HG02840 (cell line): ENCODE results near the gene ASH1L.

Source experiments
- ATAC-seq: cut with Tn5 transposase; IDR thresholded peaks from one replicate; pipeline ENCODE4 v1.9.1; 2021; ENCODE audit warnings: mild to moderate bottlenecking, moderate library complexity, moderate number of reproducible peaks; ENCODE audit not compliant: unreplicated experiment, low FRiP score

The ASH1L gene

GRCh38 chr1:155320252-155320651 is 242.4 kb downstream of the ASH1L start:
- no peak for ATAC-seq

DNA sequence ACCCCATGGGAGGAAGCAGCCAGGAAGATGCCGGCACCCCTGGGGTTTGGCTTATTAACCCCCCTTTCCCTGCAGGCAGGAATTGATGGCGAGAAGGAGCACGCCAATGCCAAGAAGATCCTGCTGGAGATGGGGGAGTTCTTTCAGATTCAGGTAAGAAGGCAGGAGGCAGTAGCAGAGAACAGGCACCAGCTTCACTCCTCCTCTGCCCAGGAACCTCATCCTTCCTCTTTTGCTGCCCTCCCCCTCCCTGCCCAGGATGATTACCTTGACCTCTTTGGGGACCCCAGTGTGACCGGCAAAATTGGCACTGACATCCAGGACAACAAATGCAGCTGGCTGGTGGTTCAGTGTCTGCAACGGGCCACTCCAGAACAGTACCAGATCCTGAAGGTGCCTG is 243.1 kb downstream of the ASH1L start:
- ATAC-seq, result no peak

GRCh38 chr1:155318082-155318481 is 244.5 kb downstream of the ASH1L start:
- no peak for ATAC-seq

DNA sequence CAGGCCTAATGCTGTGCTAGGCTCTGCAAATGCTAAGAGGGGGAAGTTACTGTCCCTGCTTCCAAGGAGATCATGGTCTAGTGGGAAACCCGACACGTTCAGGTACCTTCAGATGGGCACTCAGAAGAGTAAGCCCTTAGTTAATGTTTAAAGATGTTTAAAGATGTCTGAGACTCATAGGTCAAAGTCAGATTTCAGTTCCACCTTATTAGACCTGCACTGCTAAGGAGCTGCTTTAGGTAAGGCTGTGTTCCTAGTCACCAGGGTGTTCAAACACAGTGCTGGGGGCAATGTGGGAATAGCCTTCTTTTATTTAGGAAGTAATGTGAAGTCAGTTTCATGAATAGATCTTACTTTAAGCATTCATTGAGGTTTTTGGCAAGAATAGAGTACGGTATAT is 245.7 kb downstream of the ASH1L start:
- ATAC-seq, result no peak

DNA sequence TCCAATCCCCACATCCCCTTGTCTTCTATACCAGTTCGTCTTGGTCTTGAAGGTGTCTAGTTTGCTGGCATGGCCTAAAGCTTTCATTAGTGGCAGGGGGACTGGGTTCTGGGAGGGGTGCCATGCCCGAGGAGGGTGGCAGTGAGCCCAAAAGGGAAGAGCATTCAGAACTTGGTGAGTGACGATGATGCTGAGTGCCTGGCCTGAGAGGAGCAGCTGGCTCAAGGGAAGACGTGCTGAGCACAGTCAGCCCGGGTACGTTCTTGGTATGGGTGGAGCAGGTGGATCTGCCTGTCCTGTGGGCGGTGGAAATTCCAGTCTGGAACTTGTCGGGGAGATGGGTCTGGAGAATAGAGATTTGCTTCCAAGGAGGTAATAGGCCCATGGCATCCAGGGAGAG is 249.3 kb downstream of the ASH1L start:
- ATAC-seq, result no peak

- ATAC-seq, result no peak
Observed at GRCh38 chr1:155309423-155310021, 253.1 kb downstream of the ASH1L start.

DNA sequence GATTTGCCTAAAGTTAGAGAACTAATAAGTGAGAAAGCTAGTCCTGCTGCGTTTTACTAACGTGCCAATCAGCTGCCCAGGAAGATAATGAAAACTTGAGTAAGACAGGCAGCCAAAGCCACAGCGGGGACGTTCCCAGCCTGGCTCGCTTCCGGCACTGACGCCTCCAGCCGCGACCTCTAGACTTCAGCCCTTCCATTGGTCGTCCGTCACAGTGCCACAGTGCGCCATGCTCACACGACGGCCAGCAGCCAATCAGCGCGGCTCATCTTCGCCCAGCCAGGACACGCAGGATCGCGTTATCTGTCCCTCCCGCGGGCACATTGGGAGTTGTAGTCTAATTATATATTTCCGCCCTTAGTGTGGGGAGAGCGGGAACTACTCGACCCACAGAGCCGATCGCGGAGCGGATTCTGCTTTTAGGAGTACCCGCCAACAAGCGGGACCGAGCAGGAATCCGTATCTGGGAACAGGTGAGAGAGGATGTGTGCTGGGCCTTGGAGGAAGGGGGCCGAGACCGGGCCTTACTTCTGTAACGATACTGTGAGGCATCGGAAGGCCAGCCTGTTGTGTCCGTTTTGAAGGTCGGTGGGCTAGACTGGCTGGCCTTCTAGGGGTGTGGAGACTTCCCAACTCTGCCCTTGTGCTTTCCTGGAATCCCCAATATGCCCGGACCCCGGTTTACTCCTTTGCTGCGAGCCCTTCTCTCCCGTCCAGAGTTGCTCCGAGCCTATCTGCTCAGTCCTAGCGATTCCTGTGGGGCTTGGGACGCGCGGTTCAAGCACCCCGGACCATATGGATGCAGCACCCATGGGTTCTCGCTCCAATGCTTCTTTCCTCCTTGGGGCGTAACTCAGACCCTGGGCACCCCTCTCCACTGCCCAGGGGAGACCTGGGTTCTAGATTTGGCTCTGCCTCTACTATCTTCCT is 253.8 kb downstream of the ASH1L start, which contains the start of gene FDPS:
TSS of gene FDPS (plus strand) at position 374 of the 930 bp plus-strand sequence. CDS start 924 bp downstream, outside the sequence.
- ATAC-seq, result peak; percentile 94

- no peak for ATAC-seq
Observed at GRCh38 chr1:155307247-155307740, 255.3 kb downstream of the ASH1L start.

DNA sequence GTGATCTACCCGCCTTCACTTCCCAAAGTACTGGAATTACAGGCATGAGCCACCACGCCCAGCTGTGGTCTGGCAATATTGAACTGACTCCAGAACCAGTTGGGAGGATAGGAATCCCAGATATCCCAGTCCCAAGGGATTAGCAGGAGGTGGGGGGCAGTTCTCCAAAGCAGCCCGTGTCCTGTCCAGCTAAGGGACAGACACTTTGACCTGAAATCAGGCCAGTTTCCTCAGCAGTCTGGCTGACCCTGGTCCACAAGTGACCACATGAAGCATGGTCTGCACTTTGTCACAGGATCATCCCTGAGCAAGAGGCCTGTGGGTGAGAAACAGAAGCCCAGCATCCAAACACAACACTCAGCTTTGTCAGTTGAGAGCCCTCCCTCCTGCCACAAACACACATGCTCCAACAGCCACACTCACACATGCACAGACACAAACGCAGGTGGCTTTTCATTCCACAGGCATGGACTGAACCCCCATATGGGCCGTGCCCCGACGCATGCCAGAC is 256.7 kb downstream of the ASH1L start:
- ATAC-seq, result no peak

GRCh38 chr1:155304558-155305063 is 258.0 kb downstream of the ASH1L start:
- no peak for ATAC-seq

- no peak for ATAC-seq
Observed at GRCh38 chr1:155301342-155301841, 261.2 kb downstream of the ASH1L start, which contains the start of gene PKLR. TSS of gene PKLR (minus strand) at chr1:155301438. CDS start at chr1:155301395, 43 bp downstream.

GRCh38 chr1:155300553-155301329 is 261.9 kb downstream of the ASH1L start:
- ATAC-seq, result no peak

DNA sequence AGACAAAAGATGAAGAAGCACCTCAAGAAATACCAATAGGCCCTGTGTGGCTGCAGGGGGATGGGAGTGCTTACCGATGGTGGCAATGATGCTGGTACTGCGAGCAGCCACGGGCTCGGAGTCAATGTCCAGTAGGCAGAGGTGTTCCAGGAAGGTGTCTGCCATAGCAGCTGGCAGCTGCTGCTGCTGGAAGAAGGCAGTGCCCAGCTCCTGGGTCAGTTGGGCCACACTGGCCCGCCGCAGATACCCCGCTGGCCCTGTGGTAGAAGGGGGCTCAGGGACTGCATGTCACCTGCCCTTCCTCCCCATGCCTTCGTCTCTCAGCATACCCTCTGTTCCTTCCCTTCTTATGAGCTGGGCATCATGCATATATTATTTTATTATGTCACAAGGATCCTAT is 262.6 kb downstream of the ASH1L start:
- ATAC-seq, result no peak

DNA sequence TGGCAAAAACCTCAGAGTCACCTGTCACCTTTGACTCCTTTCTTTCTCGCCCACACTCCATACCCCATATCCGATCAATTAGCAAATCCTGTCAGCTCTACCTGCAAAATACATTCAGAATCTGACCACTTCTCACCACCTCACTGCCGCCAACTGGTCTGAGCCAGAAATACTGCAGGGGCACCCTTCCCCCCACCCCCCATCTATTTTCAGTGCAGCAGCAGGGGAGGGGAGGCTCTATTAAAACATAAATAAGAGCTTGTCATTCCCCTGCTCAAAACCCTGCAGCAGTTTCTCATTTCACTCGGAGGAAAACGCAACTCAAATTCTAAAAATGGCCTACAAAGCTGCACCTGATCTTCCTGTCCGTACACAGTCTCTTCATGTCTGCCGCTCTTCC is 265.2 kb downstream of the ASH1L start:
- ATAC-seq, result no peak

DNA sequence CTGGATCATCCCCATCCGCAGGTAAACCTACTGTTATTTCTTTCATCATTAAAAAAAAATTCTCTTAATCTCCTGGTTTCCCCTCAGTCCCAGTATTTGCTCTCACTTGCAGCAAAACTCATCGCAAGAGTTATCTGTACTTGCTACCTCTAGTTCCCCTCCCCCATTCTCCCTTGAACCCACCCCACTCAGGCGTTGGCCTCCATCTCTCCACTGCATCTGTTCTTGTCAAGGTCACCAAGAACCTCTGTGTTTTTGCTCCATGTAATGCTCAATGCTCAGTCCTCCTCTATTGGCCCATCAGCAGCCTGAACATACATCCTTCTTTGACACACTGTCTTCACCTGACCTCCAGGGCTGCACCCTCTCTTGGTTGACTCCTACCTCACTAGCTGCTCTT is 265.9 kb downstream of the ASH1L start:
- ATAC-seq, result no peak

GRCh38 chr1:155295942-155296267 is 266.7 kb downstream of the ASH1L start:
- ATAC-seq, result no peak

DNA sequence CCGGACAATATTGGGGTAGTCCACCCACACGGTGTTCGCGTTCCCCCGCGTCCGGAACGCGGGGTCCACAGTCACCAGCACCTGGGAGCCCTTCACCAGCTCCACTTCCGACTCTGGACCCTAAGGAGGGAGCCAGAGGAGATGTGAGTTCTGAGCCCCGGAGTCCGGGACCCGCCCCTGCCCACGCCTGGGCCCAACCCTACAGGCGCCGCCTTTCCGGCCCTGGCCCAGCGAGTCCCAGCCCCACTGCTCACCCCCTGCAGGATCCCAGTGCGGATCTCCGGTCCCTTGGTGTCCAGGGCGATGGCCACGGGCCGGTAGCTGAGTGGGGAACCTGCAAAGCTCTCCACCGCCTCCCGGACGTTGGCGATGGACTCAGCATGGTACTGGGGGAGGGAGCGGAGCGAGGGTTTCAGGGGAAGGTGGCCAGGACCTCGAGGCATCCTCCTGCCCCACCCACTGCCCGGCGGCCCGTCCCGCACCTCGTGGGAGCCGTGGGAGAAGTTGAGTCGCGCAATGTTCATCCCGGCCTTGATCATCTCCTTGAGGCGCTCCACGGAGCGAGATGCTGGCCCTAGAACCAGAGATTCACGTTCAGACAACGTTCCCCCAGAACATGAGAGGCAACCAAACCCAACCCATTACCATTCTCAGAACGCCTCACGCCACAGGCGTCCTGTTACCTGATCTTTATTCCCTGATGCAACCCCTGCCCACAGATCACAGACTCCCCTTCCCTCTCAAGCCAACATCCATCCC is 267.2 kb downstream of the ASH1L start:
- no peak for ATAC-seq

DNA sequence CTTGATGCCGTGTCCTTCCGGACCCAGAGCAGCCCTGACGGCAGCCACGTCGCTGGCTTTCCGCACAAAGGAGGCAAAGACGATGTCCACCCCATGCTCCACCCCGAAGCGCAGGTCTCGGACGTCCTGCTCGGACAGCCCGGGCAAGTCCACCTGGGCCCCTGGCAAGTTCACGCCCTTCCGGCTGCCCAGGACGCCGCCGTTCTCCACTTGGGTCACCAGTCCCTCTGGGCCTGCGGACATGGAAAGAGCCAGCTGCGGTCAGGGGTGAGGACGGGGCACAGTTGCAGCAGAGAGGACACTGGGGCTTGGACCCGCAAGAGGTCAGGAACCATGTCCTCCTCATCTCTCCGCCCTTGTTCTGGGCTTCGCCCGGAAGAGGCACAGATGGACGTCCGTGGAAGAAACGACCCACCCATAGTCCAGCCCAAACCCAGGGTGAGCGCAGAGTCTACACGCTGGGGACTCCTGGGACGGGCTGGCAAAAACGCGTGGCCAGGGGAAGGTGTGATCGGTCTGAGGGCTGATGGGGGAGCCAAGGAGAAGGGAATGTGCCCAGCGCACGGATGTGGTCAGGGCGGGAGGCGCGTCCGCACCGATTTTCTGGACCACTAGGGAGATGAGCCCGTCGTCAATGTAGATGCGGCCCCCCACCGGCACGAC is 268.0 kb downstream of the ASH1L start:
- no peak for ATAC-seq
